K562 (cell line): ENCODE measurements around the gene SPATA20. TPM values are rescaled to one million over a fixed set of nuclear protein-coding genes. Genes with fewer than 3 reads are reported as not detected.

ENCODE experiments used
- ATAC-seq: fragments of 200-7000 bp; cut with Tn5 transposase; 3 replicates; pipeline ENCODE4 v1.9.1; 2020; ENCODE audit warnings: moderate library complexity
- BruUV-seq: library from RNA; stranded (reverse); fragments of 400-500 nt; replicated peaks from 2 replicates; lab custom pipeline; 2021; lab: Mats Ljungman, UMichigan
- CTCF ChIA-PET: fragments of 300-600 bp; formaldehyde crosslinking; extraction: SDS; loops from one replicate; lab custom pipeline; 2021; ENCODE audit warnings: low intra/inter-chr PET ratio; lab: Yijun Ruan, JAX
- POLR2A ChIA-PET: fragments of 300-600, 350-650 bp; sonication (Branson Sonifier 250); formaldehyde crosslinking; extraction: SDS; loops from one replicate; lab custom pipeline; 2021; ENCODE audit warnings: antibody characterized with exemption, inconsistent platforms; lab: Yijun Ruan, JAX
- DNase-seq, 4 experiments: peaks; one replicate each; pipeline versions ENCODE4 v3.0.0 to v3.0.0-alpha.2; 2011 to 2018; ENCODE audit warnings: low spot score in 3 of 4, mixed read lengths in 3 of 4; ENCODE audit errors: extremely low read depth in 1 of 4
- FAIRE-seq: peaks from 2 replicates; lab custom pipeline; 2011; peaks lifted over from hg19 to GRCh38; lab: Jason Lieb, UNC
- H2AFZ ChIP-seq: 2 replicates; pipeline ENCODE4 v1.6.0; 2011; ENCODE audit warnings: low read depth, low read length, control low read depth, inconsistent platforms
- H3K27ac ChIP-seq: fragments of 200-600 bp; 3 replicates; pipeline ENCODE4 v1.8.0; 2011; ENCODE audit warnings: low read depth, mild to moderate bottlenecking, control low read depth, inconsistent platforms, low read length, moderate library complexity, mixed read lengths; ENCODE audit errors: extremely low read depth
- H3K27me3 ChIP-seq, 2 experiments: fragments of 300-600 bp in 1 of 2; 2 replicates in 1 of 2; 3 replicates in 1 of 2; pipeline versions ENCODE4 v1.6.0 to v1.8.0; 2011; ENCODE audit warnings: inconsistent platforms in 2 of 2, low read length in 2 of 2, mild to moderate bottlenecking in 1 of 2, mixed read lengths in 1 of 2, moderate library complexity in 1 of 2; ENCODE audit not compliant: control insufficient read depth in 2 of 2, insufficient read depth in 2 of 2
- H3K36me3 ChIP-seq: fragments of 300-600 bp; 3 replicates; pipeline ENCODE4 v1.8.0; 2011; ENCODE audit warnings: mild to moderate bottlenecking, low read length, inconsistent platforms; ENCODE audit not compliant: control insufficient read depth, insufficient read depth
- H3K4me1 ChIP-seq, 2 experiments: fragments of 200-600 bp in 1 of 2; replicated peaks in 1 of 2; 2 replicates in 1 of 2; 3 replicates in 1 of 2; pipeline versions ENCODE4 v1.5.1 to v1.8.0; 2011; ENCODE audit warnings: inconsistent platforms in 2 of 2, low read length in 2 of 2, mild to moderate bottlenecking in 1 of 2, mixed read lengths in 1 of 2, moderate library complexity in 1 of 2; ENCODE audit not compliant: control insufficient read depth in 2 of 2, insufficient read depth in 2 of 2
- H3K4me2 ChIP-seq: 2 replicates; pipeline ENCODE4 v1.6.1; 2011; ENCODE audit warnings: low read length, control low read depth, inconsistent platforms, mixed read lengths; ENCODE audit not compliant: insufficient read depth
- H3K4me3 ChIP-seq: fragments of 200-600 bp; sonication (generic), shearing (Covaris generic); 2 replicates; pipeline ENCODE4 v1.5.1; 2016; ENCODE audit warnings: control low read depth, inconsistent platforms
- H3K79me2 ChIP-seq: fragments of 200-600 bp; 3 replicates; pipeline ENCODE4 v1.8.0; 2011; ENCODE audit warnings: low read length, inconsistent platforms; ENCODE audit not compliant: control insufficient read depth, insufficient read depth
- H3K9ac ChIP-seq, 2 experiments: 2 replicates each; pipeline versions ENCODE4 v1.6.0 to v1.6.1; 2011; ENCODE audit warnings: low read depth in 2 of 2, low read length in 2 of 2, control low read depth in 1 of 2, inconsistent platforms in 1 of 2, mild to moderate bottlenecking in 1 of 2, mixed read lengths in 1 of 2; ENCODE audit not compliant: insufficient read depth in 1 of 2
- H3K9me1 ChIP-seq: one replicate; pipeline ENCODE4 v1.6.0; 2011; ENCODE audit warnings: inconsistent platforms, mild to moderate bottlenecking, low read length, moderate library complexity; ENCODE audit not compliant: control insufficient read depth, insufficient read depth
- H3K9me3 ChIP-seq: replicated peaks from 2 replicates; pipeline ENCODE4 v1.5.1; 2011; ENCODE audit warnings: low read depth, low read length, inconsistent platforms; ENCODE audit not compliant: control insufficient read depth, insufficient read depth
- H4K20me1 ChIP-seq: replicated peaks from 2 replicates; pipeline ENCODE4 v1.6.1; 2011; ENCODE audit warnings: low read length, inconsistent platforms, mixed read lengths; ENCODE audit not compliant: control insufficient read depth, insufficient read depth
- BACH1 ChIP-seq: fragments of 200-800 bp; sonication (Bioruptor generic); IDR thresholded peaks from 2 replicates; pipeline ENCODE4 v1.6.1; 2016; ENCODE audit warnings: missing genetic modification characterization, missing compliant biosample characterization
- CEBPZ ChIP-seq: fragments of 150-350 bp; IDR thresholded peaks from 2 replicates; pipeline ENCODE4 v1.6.1; 2014; ENCODE audit warnings: low read depth, mild to moderate bottlenecking, low read length, borderline replicate concordance
- DIDO1 ChIP-seq: fragments of 450-650 bp; IDR thresholded peaks from 2 replicates; pipeline ENCODE4 v1.6.1; 2016; ENCODE audit warnings: low read depth, missing biosample characterization, missing genetic modification characterization
- ETS1 ChIP-seq: conservative IDR thresholded peaks from 2 replicates; pipeline ENCODE4 v1.6.1; 2011; ENCODE audit warnings: low read depth, mild to moderate bottlenecking, low read length; ENCODE audit not compliant: control insufficient read depth
- IRF9 ChIP-seq: fragments of 450-650 bp; IDR thresholded peaks from 2 replicates; pipeline ENCODE4 v1.6.1; 2016; ENCODE audit warnings: missing biosample characterization, missing genetic modification characterization
- TCF7 ChIP-seq: sonication (generic); IDR thresholded peaks from 2 replicates; pipeline ENCODE4 v1.6.1; 2016; ENCODE audit warnings: antibody characterized with exemption, borderline replicate concordance
- TCFL5 ChIP-seq: fragments of 250-450 bp; sonication (Bioruptor Pico); conservative IDR thresholded peaks from 2 replicates; pipeline ENCODE4 v1.6.1; 2021; ENCODE audit warnings: mild to moderate bottlenecking, moderate library complexity, matching md5 sums
- THAP7 ChIP-seq: fragments of 250-450 bp; sonication (Bioruptor Pico); IDR thresholded peaks from 2 replicates; pipeline ENCODE4 v1.5.0; 2021
- YY1 ChIP-seq, 3 experiments: IDR thresholded peaks; 2 replicates each; pipeline ENCODE4 v1.6.1; 2011; ENCODE audit warnings: low read length in 2 of 3, mild to moderate bottlenecking in 2 of 3, moderate library complexity in 2 of 3, borderline replicate concordance in 1 of 3, control low read depth in 1 of 3, low read depth in 1 of 3; ENCODE audit not compliant: insufficient read depth in 3 of 3, insufficient replicate concordance in 2 of 3, control insufficient read depth in 1 of 3, insufficient read length in 1 of 3; ENCODE audit errors: extremely low read depth in 1 of 3
- ZNF23 ChIP-seq: fragments of 250-450 bp; sonication (Bioruptor Pico); IDR thresholded peaks from 2 replicates; pipeline ENCODE4 v1.4.0; 2020; ENCODE audit warnings: mild to moderate bottlenecking
- ZNF384 ChIP-seq: IDR thresholded peaks from 2 replicates; pipeline ENCODE4 v1.6.1; 2012; ENCODE audit warnings: low read depth, low read length, improper control_type of control experiment
- ZNF507 ChIP-seq: conservative IDR thresholded peaks from 2 replicates; pipeline ENCODE4 v1.6.1; 2017; ENCODE audit warnings: missing genetic modification characterization, missing compliant biosample characterization
- WGBS: fragments of 100-300 bp; shearing (Covaris generic); methylation state at CpG from one replicate; pipeline ENCODE4 v1.1.6; 2016; ENCODE audit warnings: low coverage, mixed read lengths; ENCODE audit not compliant: insufficient coverage; ENCODE audit errors: missing lambda C conversion rate; 5-methylcytosine and 5-hydroxymethylcytosine counted together
- in situ Hi-C: fragments of 300-500 bp; cut with MboI; formaldehyde crosslinking; loops from 4 replicates; pipeline ENCODE4 v1.15.0; 2018; ENCODE audit warnings: inconsistent platforms, mixed read lengths
- intact Hi-C: fragments of 100-400 bp; cut with micrococcal nuclease; formaldehyde crosslinking; loops from 2 replicates; pipeline ENCODE4 v1.14.2; 2022
- polyA plus RNA-seq, 8 experiments: library from polyadenylated mRNA; depleted of rRNA in 4 of 8; stranded (reverse) in 5 of 8; unstranded in 3 of 8; fragments of >200 nt; fragmentation: Nextera tagmentation in 2 of 8; fragmentation: Illumina TruSeq in 1 of 8; extraction: Ambion mirVana in 2 of 8; extraction: Trizol in 1 of 8; gene quantifications; 2 replicates each; pipeline versions ENCODE4 v1.2.1 to v1.2.3, GENCODE V29; 2011 to 2014; ENCODE audit warnings: inconsistent platforms in 1 of 8, missing spikeins in 1 of 8
- total RNA-seq, 7 experiments: library from RNA; depleted of rRNA in 6 of 7; stranded (reverse); fragments of >200 nt in 6 of 7; fragmentation: Illumina TruSeq in 2 of 7; extraction: Trizol in 2 of 7; gene quantifications; 2 replicates each; pipeline versions ENCODE4 v1.2.1 to v1.2.3, GENCODE V29; 2011 to 2021; ENCODE audit warnings: low replicate concordance in 1 of 7

SPATA20 gene
- total and polyA plus RNA-seq, 9 of the 15 experiments (the other 6 are each of a cell fraction or from before 2014, with no cell fraction given), result 0.08 to 4.0 (median 1.5) TPM

GRCh38 chr17:50542795-50543774 lies 3.9 kb upstream of the SPATA20 start:
- Histone ChIP-seq H3K4me2 (peak overlapping the region; percentile 96), H3K27me3 (no peaks in the 10 kb centered on the region), H3K9me1 (no peaks in the 10 kb centered on the region), H3K79me2 (no peaks in the 10 kb centered on the region), H3K9ac (peak overlapping the region in 1 of 2 experiments; percentile 78; a peak in 2 of 4 replicates), H3K36me3 (no peaks in the 10 kb centered on the region), H4K20me1 (0 out of 2 replicates have a peak, but pooled peaks cover 4% of the 10 kb centered on the region), H3K4me3 (0 out of 2 replicates have a peak overlapping the region, but pooled peaks have one; percentile 41), H3K4me1 (peaks cover 15 to 54% of the 10 kb centered on the region in 2 experiments; a peak in 4 of 5 replicates), H3K27ac (no peak overlapping the region), H3K9me3 (no peaks in the 10 kb centered on the region), H2AFZ (peak overlapping the region; percentile 98)
- no peak for ATAC-seq
- BruUV-seq, result no TSS peak
- WGBS, result 72% methylated on average over 16 of the region's 16 CpGs
- DNase-seq, result no peak
- ChIA-PET POLR2A (interaction anchor here (0.8 to 1.0 kb wide), 3 partner anchors 8 to 323 kb away, joined by 3 to 4 read pairs (median 3); partner anchors contain the start of gene TOB1), CTCF (interaction anchor here (1.1 kb wide), 1 partner anchor 139 kb away, joined by 3 read pairs; no protein-coding TSS in a partner anchor)
- TF ChIP-seq ZNF23 (CRISPR knock-in tag), result no peak
- TF ChIP-seq THAP7 (CRISPR knock-in tag), result no peak
- no peak for TF ChIP-seq ZNF507
- TF ChIP-seq TCF7, result no peak
- no peak for TF ChIP-seq ETS1
- no peak for TF ChIP-seq CEBPZ
- TF ChIP-seq IRF9 (tag), result no peak
- no peak for TF ChIP-seq YY1 (IDR thresholded peaks at IDR 0.05; ENCODE audit: borderline replicate concordance in 1 of 3, control insufficient read depth in 1 of 3, extremely low read depth in 1 of 3, insufficient read depth in 3 of 3, insufficient read length in 1 of 3, insufficient replicate concordance in 2 of 3, low read depth in 1 of 3, low read length in 2 of 3)
- TF ChIP-seq TCFL5, result no peak
- no peak for TF ChIP-seq ZNF384
- no peak for TF ChIP-seq DIDO1 (tag)
- TF ChIP-seq BACH1, result no peak
- intact Hi-C loops (no loop called here), in situ Hi-C loops (loop anchor here (10.0 kb wide), 1 partner anchor 412 kb away; no protein-coding TSS in a partner anchor)
- FAIRE-seq, result no peak
